HG02610 (cell line): ENCODE data around the gene CD8B.
"Not testable (repeated sequence)": the region's sequence is repeated elsewhere in the genome, so short reads cannot be mapped to it uniquely, and the experiment has no call there.

Source experiments
- ATAC-seq: cut with Tn5 transposase; IDR thresholded peaks from one replicate; pipeline ENCODE4 v1.9.1; 2021; ENCODE audit warnings: mild to moderate bottlenecking, moderate library complexity; ENCODE audit not compliant: unreplicated experiment

Gene CD8B

DNA sequence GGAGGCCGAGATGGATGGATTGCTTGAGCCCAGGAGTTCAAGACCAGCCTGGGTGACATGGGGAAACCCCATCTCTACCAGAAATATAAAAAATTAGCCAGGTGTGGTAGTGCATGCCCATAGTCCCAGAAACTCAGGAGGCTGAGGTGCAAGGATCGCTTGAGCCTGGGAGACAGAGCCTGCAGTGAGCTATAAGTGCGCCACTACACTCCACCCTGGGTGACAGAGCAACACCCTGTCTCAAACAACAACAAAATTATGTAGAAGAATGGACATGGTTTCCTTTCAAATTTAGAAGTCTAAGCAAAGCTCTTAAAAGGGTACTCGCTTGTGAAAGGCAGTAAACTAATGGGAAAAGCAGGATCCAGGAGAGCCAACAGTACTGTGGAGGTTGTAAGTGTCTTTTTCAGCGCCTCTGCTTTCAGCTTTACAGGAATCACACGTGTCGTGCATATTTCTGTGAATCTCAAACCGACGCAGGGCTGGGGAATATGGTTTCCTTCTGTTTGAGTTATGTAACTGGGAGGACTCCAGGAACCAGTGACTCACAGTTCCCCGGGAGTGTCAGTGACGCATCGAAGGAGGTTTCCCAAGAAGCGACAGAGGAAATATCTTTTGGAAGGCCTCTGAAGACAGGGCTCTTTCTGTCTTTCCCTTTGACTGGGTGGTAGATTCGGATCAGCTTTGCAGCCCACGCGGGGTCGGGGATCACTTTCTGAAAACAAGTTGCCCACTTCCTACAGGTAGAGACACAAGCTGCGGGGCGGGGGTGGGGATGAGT lies 24.6 kb downstream of the CD8B start:
- ATAC-seq, result not testable (repeated sequence)

DNA sequence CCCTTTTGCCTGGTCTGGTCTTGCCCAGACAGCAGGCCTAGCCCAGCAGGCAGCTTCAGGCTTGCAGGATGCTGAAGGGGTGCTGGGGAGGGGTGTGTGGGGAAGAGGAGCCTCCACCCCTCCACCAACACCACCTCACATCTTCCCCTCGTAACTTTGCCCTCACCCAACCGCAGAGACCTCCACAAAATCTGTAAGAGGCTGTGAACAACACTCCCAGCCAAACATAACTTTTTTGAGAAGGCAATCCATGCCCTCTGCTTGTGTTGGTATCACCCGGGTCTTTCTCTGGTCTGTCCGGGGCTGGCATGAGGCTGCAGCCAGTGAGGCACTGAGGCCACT lies 26.2 kb downstream of the CD8B start:
- not testable (repeated sequence) for ATAC-seq

- ATAC-seq, result no peak
These were observed 28.4 kb downstream of the CD8B start for GRCh38 chr2:86833315-86833714.

DNA sequence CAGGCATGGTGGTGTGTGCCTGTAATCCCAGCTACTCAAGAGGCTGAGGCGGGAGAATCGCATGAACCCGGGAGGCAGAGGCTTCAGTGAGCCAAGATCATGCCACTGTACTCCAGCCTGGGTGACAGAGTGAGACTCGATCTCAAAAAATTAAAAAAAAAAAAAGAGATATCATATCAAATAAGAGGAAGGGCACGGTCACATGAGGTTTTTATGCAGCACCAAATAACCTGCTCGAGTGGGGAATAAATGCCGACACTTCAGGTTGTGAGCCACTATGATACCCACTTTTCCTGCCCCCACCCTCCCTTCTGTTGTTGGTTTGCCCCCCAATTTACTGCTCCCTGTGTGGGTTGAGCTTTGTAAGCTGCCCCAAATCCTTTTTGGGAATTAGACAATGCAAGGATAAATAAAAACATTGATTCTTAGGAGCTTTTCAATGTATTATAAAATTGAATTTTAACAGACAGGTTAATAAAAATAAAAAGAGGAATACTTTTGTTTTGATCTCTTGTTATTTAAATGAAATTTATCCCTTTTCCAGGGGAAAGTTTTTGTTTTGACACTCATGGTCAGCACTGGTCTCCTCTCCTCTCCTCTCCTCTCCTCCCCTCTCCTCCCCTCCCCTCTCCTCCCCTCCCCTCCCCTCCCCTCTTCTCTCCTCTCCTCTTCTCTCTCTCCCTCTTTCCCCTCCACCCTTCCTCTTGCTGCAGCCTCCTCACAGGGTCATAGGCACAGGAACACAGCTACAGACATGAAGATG lies 29.2 kb downstream of the CD8B start:
- ATAC-seq, result no peak

- no peak for ATAC-seq
These were observed 30.1 kb downstream of the CD8B start for GRCh38 chr2:86831537-86831936.

GRCh38 chr2:86826951-86827350 lies 34.7 kb downstream of the CD8B start:
- ATAC-seq, result no peak

DNA sequence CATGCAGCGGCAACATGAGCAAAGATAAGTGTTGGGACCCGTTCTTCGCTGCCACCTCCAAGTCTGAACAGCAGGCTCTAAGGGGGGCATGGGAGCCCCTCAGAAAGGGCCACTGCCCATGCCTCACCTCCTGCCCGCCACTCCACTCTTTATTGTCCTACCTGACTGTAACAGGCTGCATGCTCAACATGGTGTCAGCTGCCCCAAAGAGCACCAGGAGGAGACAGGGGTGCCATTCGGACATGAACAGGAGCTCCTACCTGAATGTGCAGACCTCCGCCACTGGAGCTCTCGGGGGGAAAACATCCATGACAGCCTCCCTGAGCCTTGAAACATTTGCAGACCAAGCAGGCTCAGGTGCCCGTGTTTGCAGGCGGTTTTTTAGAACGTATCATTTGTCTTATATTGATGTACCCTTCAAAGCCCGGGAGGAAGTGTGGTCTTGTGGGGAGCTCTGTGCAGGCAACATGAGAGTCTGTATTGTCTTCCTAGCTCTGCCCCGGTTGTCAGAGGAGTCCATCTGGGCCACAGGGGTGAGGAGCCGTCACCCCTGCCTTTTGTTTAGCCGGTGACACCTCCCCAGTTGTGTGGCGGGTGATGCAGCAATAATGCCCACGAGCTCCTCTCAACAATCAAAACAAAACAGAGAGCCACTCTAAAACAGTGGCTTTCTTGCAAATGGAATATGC lies 35.8 kb downstream of the CD8B start:
- ATAC-seq, result no peak

DNA sequence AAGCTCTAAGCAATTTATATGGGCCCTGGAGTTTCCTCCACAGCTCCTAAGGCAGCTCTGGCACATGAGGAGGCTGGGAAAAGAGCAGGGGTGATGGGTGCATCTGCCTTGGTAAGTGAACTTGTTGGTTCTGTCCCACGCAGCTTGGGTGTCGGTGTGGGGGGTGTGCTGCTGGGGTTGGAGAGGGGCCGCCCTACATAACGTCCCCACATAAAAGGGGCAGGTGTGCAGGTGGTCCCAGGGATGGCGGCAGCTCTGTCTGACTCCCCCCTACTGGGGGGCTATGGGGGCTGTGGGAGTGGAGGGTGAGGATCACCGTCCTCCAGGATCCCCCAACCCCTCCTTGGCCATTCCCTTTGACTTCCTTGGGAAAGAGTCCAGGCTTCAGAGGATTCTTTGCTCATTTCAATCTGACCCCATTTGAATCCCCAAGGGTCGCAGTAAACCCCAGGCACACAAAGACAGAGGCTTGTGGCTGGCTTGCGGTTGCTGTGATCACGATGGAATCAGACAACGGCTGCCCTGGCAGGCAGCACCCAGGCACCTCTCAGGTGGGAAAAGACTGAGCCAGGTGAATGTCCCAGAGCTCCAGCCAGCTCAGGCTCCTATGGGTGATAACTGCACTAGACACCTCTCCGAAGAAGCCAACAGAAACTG lies 36.5 kb downstream of the CD8B start:
- ATAC-seq, result no peak

DNA sequence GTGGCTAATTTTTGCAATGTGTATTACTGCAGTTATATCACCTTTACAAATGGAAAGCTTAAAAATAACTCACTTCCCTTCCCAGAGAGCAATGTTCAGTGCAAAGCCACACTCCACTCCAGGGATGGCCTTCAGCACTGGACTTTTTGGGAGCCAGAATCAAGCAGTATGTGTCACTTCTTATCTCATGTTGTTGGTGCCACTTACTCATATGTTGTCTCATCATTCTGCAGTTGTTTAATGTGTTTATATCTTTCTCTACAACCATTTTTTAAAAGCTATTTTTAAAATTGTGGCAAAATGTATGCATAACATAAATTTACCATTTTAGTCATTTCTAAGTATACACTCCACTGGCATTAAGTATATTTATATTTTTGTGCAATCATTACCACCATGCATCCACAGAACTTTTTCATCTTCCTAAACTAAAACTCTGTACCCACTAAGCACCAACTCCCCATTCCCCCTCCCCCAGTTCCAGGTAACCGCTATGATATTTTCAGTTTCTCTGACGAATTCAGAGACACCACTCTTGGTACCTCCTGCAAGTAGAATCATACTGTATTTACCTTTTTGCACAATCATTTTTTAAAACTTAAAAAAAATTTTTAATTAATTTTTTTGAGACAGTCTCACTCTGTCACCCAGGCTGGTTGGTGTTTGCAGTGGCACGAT lies 38.9 kb downstream of the CD8B start:
- ATAC-seq, result no peak

DNA sequence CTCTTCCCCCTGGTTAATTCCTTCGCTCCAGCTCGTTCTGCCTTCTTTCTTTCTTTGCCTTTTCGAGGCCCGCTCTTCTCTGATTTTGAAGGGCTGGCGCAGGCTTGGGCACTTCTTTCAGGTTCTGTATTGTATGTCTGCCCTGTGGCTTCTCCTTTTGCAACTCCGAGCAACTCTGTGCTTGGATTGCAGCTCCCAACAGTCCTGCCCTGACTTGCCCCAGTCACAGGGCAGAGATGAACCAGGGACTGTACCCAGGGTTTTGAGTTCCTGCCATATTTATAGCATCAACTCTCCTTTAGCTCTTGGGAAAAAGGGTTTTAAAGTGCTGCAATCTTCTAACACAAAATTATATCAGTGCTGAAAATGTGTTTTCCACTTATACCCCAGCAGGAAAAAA lies 39.8 kb downstream of the CD8B start:
- no peak for ATAC-seq

DNA sequence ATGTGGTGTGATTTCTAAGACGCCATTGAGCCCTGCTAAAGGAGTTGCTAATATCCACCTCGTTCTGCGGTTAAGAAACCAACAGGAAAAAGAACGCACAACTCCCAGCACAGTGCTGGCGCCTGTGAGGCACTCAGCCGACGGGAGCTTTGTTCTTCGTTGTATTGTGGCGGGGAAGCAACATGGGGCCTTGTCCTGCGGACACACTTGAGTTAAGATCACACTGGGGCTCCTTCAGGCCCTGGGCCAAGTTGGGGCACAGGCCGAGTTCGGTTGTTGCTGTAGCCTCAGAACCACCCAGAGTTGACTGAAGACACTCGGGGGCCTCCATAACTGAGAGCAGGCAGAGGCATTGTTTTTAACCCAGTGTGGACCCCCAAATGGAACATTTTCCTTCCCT lies 40.4 kb downstream of the CD8B start:
- no peak for ATAC-seq

GRCh38 chr2:86818957-86819356 lies 42.7 kb downstream of the CD8B start:
- ATAC-seq, result no peak

- no peak for ATAC-seq
These were observed 43.4 kb downstream of the CD8B start for GRCh38 chr2:86818114-86818801.

- ATAC-seq, result no peak
These were observed 46.1 kb downstream of the CD8B start for GRCh38 chr2:86815611-86816010.

DNA sequence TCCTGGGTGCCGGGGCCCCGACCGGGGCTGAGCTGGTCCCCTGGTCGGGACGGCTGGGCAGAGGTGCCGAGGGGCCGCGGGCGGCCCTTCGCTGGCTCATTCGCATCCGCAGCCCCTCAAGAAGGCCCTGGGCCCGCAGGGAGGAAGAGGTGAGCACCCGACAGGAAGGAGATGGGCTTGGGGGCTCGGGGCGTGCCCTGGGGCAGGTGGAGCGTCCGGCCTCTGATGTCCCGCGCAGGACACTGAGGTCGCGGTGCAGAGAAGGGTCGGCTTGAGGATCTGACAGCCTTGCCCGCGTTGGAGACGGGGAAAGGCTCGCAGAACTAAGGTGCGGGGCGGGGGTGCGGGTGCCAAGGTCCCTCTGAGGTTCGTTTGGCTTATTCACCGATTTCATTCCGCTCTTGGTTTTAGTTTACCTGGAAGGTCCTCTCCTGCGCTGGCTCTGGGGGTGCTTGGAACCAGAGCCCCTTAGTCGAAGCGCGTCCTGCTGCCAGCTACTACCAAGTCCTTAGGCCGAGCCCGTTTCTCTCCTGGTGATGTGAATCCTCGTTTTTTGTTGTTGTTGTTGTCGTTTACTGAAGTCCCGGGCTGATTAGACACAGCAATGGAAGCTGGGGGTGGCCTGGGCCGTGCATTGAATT lies 52.1 kb downstream of the CD8B start:
- no peak for ATAC-seq

- ATAC-seq, result peak; percentile 86
These were observed 53.1 kb downstream of the CD8B start for GRCh38 chr2:86808315-86809161.

- ATAC-seq, result no peak
These were observed 54.0 kb downstream of the CD8B start for GRCh38 chr2:86807468-86808275.

GRCh38 chr2:86807133-86807467 lies 54.6 kb downstream of the CD8B start:
- ATAC-seq, result no peak
